ENCODE data around the gene IFNG. TPM values are rescaled to one million over a fixed set of nuclear protein-coding genes. Genes with fewer than 3 reads are reported as not detected.

Gene IFNG
- total RNA-seq, 2 donors from 2014 or later: 53.0 to 69.4 TPM

DNA sequence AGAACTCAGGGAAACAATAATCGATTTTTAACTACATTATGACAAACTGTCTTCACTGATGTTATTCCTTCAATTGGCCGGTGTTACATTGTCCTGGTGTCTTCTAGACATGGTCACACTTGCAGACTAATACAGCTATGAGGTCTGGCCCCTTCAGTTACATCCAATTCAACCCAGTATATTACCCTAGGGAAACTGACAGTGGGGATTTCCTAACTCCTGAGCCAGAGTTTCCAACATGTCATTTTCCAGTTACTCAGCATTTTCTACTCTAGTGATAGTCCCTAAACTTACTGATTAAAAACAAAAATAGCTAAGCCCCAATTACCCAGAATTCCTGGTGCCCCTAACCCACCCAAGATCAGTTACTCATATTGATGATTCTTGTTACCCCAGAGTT is 21.1 kb downstream of the IFNG start:
- peaks cover 0 to 16% of the 10 kb centered on the region in 2 donors for H3K9me3 Mint-ChIP-seq
- peak; percentile 51 to 57 for ATAC-seq
- no peak for DNase-seq (ENCODE audit: low spot score in 2 of 2)
- peaks cover 10 to 57% of the 10 kb centered on the region in 2 donors for H3K36me3 Mint-ChIP-seq
- H3K27ac Mint-ChIP-seq: peak overlapping the region; percentile 73 to 94

DNA sequence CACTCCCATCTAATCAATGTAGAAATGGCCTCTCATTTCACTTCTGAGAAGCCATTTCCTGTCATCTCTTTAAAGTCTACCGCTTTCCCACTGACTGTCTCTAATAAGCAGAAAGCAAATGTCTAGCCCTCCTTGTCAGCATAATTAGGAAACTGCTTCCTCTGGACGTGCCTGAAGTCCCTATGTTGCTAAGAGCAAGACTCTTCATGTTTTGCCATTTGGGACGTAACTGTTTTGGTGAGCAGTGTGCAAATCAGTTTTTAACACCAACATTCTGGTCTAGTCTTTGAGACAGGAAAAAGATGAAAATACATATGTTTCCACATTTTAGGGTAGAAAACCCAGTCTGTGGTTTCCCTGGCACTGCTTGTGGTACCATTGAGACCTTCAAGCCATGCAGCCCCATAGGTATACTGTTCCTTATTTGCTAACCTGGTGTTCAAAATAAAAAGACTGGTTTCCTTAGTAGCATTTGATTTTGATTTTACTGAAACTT is 22.2 kb downstream of the IFNG start:
- peak in 1 of 2 donors; percentile 43 for DNase-seq (ENCODE audit: low spot score in 2 of 2)
- Mint-ChIP-seq H3K27ac (peak overlapping the region; percentile 73 to 94), H3K36me3 (peaks cover 13 to 52% of the 10 kb centered on the region in 2 donors), H3K9me3 (peaks cover under 1 to 14% of the 10 kb centered on the region in 2 donors)
- ATAC-seq: peak; percentile 79 to 89

- Mint-ChIP-seq H3K9me3 (peaks cover 17 to 28% of the 10 kb centered on the region in 2 donors), H3K36me3 (peaks cover 32 to 62% of the 10 kb centered on the region in 2 donors), H3K27ac (no peak overlapping the region)
- no peak for DNase-seq (ENCODE audit: low spot score in 2 of 2)
- no peak for ATAC-seq
Observed at GRCh38 chr12:68135520-68135919, 24.0 kb downstream of the IFNG start.

GRCh38 chr12:68131867-68132414 is 27.6 kb downstream of the IFNG start:
- no peak for DNase-seq (ENCODE audit: low spot score in 2 of 2)
- Mint-ChIP-seq H3K9me3 (peaks cover 36 to 42% of the 10 kb centered on the region in 2 donors), H3K36me3 (peaks cover 57 to 66% of the 10 kb centered on the region in 2 donors), H3K27ac (peak overlapping the region in 1 of 2 donors; percentile 68)
- ATAC-seq: no peak

- no peak for ATAC-seq
- H3K9me3 Mint-ChIP-seq: peaks cover 39 to 57% of the 10 kb centered on the region in 2 donors
- DNase-seq (ENCODE audit: low spot score in 2 of 2): no peak
- peak overlapping the region in 1 of 2 donors; percentile 51 for H3K27ac Mint-ChIP-seq
- H3K36me3 Mint-ChIP-seq: peaks cover 57 to 65% of the 10 kb centered on the region in 2 donors
Observed at GRCh38 chr12:68129979-68130378, 29.6 kb downstream of the IFNG start.

- peaks cover 7 to 12% of the 10 kb centered on the region in 2 donors for H3K36me3 Mint-ChIP-seq
- ATAC-seq (no peak), DNase-seq (ENCODE audit: low spot score in 2 of 2) (no peak)
- peaks cover 3 to 16% of the 10 kb centered on the region in 2 donors for H3K9me3 Mint-ChIP-seq
- H3K27ac Mint-ChIP-seq: no peak overlapping the region
Observed at GRCh38 chr12:68122236-68122920, 37.2 kb downstream of the IFNG start.

GRCh38 chr12:68121143-68121542 is 38.4 kb downstream of the IFNG start:
- peak; percentile 52 to 59 for DNase-seq (ENCODE audit: low spot score in 2 of 2)
- Mint-ChIP-seq H3K36me3 (peaks cover 7 to 22% of the 10 kb centered on the region in 2 donors), H3K27ac (no peak overlapping the region), H3K9me3 (peaks cover 3 to 17% of the 10 kb centered on the region in 2 donors)
- ATAC-seq: peak; percentile 58 to 67

DNA sequence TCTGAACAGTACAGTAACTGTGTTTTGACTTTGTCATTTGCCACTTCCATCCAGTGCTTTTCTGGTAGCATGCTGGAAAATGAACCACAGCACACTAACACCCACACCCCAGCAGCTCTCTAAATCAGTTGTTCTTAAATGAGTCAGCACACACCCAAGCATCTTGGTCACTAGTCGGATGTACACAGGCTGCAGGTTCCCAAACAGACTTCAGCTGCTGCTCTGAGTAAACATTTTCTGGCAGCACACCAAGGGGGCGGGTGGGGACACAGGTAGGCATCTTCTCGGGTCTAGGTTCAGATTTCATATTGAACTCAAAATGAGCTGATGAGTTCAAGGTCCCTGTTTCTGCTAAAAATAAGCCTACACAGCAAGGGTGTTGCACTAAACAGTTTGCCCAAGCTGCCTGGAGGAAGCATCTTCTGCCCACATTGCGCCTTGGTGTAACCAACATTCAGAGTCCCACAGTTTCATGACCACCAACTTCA is 39.8 kb downstream of the IFNG start:
- Mint-ChIP-seq H3K27ac (no peak overlapping the region), H3K9me3 (peaks cover 0 to 7% of the 10 kb centered on the region in 2 donors), H3K36me3 (peaks cover 7 to 31% of the 10 kb centered on the region in 2 donors)
- ATAC-seq (peak; percentile 77 to 85), DNase-seq (ENCODE audit: low spot score in 2 of 2) (peak; percentile 65 to 80)

- Mint-ChIP-seq H3K9me3 (peaks cover 0 to 7% of the 10 kb centered on the region in 2 donors), H3K27ac (no peak overlapping the region), H3K36me3 (peaks cover 7 to 34% of the 10 kb centered on the region in 2 donors)
- DNase-seq (ENCODE audit: low spot score in 2 of 2) (peak in 1 of 2 donors; percentile 24), ATAC-seq (peak; percentile 70 to 77)
Observed at GRCh38 chr12:68119250-68119649, 40.3 kb downstream of the IFNG start.

GRCh38 chr12:68118096-68118755 is 41.3 kb downstream of the IFNG start:
- Mint-ChIP-seq H3K9me3 (peaks cover 0 to 7% of the 10 kb centered on the region in 2 donors), H3K27ac (peak overlapping the region; percentile 79 to 92), H3K36me3 (peaks cover 7 to 34% of the 10 kb centered on the region in 2 donors)
- ATAC-seq: no peak
- DNase-seq (ENCODE audit: low spot score in 2 of 2): no peak

GRCh38 chr12:68117661-68118060 is 41.9 kb downstream of the IFNG start:
- Mint-ChIP-seq H3K9me3 (peaks cover 0 to 7% of the 10 kb centered on the region in 2 donors), H3K36me3 (peaks cover 7 to 34% of the 10 kb centered on the region in 2 donors), H3K27ac (peak overlapping the region; percentile 79 to 92)
- DNase-seq (ENCODE audit: low spot score in 2 of 2): no peak
- ATAC-seq: peak; percentile 8 to 29

DNA sequence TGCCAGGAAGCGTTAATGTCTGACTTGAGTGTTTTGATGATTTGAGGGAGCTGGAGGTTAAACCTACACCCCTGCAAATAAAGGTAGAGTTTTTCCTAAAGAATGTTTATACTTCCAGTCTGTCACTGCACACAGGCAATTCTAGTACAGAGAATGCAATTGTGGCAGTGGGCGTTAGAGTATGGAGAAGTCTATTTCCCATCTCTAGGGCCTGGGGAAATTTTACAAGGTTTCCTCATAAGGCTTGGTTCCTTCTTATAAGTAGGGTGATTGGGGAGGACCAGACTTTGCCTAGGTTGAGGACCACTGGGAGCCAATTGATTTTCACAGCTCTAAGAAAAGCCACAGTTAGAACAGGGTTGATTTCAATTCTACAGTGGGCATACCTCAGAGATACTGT is 44.3 kb downstream of the IFNG start:
- DNase-seq (ENCODE audit: low spot score in 2 of 2): no peak
- ATAC-seq: no peak

DNA sequence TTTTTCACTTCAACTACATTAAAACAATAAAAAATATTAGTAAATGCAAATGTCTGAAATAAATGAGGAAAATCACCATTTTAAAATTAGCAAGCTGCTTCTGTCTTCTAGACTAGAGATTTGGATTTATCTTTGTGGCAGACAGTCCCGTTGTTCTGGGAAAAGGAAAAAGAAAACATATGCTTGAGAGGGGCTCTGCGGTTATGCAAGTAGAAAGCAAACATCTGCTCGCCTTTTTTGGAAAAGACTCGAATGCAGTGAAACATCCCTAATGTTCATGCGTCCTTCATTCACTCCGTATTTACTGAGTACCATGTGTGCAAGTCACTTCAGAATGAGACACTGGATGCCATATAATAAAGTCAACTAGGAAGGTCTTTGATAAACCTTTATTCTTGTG is 44.9 kb downstream of the IFNG start:
- H3K36me3 Mint-ChIP-seq: peaks cover 7 to 34% of the 10 kb centered on the region in 2 donors
- peaks cover 0 to 7% of the 10 kb centered on the region in 2 donors for H3K9me3 Mint-ChIP-seq
- ATAC-seq (no peak), DNase-seq (ENCODE audit: low spot score in 2 of 2) (no peak)
- no peak overlapping the region for H3K27ac Mint-ChIP-seq

More for the DNA sequence above, 44.3 kb downstream of the IFNG start:
- H3K9me3 Mint-ChIP-seq: peaks cover 0 to 7% of the 10 kb centered on the region in 2 donors
- H3K27ac Mint-ChIP-seq: no peak overlapping the region
- peaks cover 7 to 34% of the 10 kb centered on the region in 2 donors for H3K36me3 Mint-ChIP-seq

DNA sequence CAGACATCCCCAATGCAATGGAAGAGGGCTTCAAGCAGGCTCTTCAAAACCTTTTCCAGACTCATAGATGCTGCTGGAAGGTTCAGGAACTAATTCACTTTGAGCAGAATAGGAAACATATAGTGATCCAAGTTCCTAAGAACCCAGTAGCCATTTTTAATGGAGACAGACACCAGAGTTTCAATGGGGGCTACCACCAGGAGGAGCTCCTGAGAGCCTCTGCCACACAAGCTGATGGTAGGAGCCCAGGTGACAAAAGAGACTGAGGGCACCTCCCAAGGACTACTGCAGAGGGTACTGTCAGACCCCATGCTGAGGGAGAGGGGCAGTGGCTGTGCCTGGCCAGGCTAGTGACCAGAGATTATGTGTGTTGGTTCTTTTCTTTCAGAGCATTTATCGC is 45.9 kb downstream of the IFNG start:
- no peak overlapping the region for H3K27ac Mint-ChIP-seq
- DNase-seq (ENCODE audit: low spot score in 2 of 2) (peak in 1 of 2 donors; percentile 48), ATAC-seq (no peak)
- H3K36me3 Mint-ChIP-seq: peaks cover 7 to 34% of the 10 kb centered on the region in 2 donors
- H3K9me3 Mint-ChIP-seq: peaks cover 0 to 7% of the 10 kb centered on the region in 2 donors

- H3K27ac Mint-ChIP-seq: no peak overlapping the region
- peaks cover 0 to 20% of the 10 kb centered on the region in 2 donors for H3K36me3 Mint-ChIP-seq
- H3K9me3 Mint-ChIP-seq: peaks cover 0 to 7% of the 10 kb centered on the region in 2 donors
- DNase-seq (ENCODE audit: low spot score in 2 of 2) (no peak), ATAC-seq (no peak)
Observed at GRCh38 chr12:68111995-68112394, 47.5 kb downstream of the IFNG start.

DNA sequence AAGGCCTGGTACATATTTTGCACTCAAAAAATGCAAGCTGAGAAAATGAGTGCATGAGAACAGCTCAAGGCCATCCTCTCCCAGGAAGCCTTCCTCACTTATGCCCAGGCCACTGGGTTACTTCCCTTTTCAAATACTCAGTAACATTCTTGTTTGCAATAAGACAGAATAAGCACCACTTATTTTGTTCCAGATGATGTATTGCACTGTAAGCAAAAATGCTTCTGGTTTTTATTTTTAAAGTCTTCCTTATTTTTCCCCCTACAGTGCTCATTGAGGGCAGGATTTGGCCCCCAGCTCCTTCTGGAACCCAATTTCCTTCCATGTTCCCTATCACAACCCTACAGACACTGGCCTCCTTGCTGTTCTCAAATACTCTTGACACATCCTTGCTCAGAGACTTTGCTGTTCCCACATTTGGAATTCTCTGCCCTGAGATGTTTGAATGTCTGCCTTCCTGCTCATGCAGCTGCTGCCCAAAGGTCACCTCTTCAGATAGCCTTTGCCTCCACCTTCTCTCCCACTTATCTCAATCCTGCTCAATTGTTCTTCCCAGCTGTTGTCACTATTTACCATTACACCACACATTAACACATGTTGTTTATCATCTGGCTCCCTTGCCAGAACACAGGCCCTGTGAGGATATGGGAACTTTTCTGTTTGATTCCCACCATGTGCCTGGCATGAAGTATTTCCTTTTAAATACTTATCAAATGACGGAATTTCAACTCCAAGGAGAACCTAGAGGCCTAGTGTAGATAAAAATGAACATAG is 49.9 kb downstream of the IFNG start:
- ATAC-seq (no peak), DNase-seq (ENCODE audit: low spot score in 2 of 2) (no peak)
- no peak overlapping the region for H3K27ac Mint-ChIP-seq
- H3K9me3 Mint-ChIP-seq: no peaks in the 10 kb centered on the region
- H3K36me3 Mint-ChIP-seq: peaks cover 0 to 1% of the 10 kb centered on the region in 2 donors

Data from activated naive CD4-positive, alpha-beta T cell treated with anti-CD3 and anti-CD28 coated beads, Interleukin-2, amount 50 U/mL, for 72 hours (primary cell).